Measurements from ENCODE around the gene APBB2. TPM values are rescaled to one million over a fixed set of nuclear protein-coding genes. Genes with fewer than 3 reads are reported as not detected.
A peak's percentile ranks its signal among the peaks of the same experiment; 100 is the strongest.

APBB2 gene
- total and polyA plus RNA-seq, 5 experiments from 2014 or later, result 0.44 to 1.9 TPM; not detected in 3

DNA sequence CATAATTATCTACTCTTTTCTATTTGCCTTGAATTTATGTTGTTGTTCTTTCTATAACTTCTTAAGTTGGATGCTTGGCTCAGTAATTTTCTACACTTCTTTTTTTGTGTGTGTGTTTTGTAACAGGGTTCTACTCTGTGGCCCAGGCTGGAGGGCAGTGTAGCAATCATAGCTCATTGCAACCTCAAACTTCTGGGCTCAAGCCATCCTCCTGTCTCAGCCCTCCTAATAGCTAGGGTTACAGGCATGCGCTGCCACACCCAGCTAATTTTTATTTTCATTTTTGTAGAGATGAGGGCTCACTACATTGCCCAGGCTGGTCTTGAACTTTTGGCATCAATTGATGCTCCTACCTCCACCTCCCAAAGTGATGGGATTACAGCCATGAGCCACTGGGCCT, 21.7 kb upstream of the APBB2 start:
- Mint-ChIP-seq H3K27me3 (peaks cover 0 to 8% (median 3%) of the 10 kb centered on the region in 5 donors), H3K27ac (no peak overlapping the region), H3K4me3 (no peak overlapping the region), H3K36me3 (no peaks in the 10 kb centered on the region), H3K9me3 (peaks cover 0 to 5% (median 0%) of the 10 kb centered on the region in 9 donors), H3K4me1 (no peaks in the 10 kb centered on the region)
- POLR2A ChIA-PET, result no interaction called here
- DNase-seq (no peak), ATAC-seq (no peak)

DNA sequence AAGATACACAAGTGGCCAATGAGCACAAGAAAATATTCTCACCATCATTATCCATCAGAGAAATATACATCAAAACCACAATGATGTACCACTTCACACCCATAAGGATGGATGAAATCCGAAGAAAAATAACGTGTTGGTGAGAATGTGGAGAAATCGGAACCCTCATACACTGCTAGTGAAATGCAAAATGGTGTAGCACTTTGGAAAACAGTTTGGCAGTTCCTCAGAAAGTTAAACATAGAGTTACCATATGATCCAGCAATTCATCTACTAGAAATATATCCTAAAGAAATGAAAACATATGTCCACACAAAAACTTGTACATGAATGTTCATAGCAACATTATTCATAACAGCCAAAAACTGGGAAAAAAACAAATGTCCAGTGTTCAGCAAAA, 18.5 kb upstream of the APBB2 start:
- DNase-seq, result no peak
- H3K9me3 Mint-ChIP-seq, result peaks cover 0 to 5% (median 0%) of the 10 kb centered on the region in 9 donors
- H3K27ac Mint-ChIP-seq, result peak overlapping the region in 1 of 10 donors; percentile 30
- H3K4me1 Mint-ChIP-seq, result no peaks in the 10 kb centered on the region
- ATAC-seq, result no peak
- H3K27me3 Mint-ChIP-seq, result peaks cover 3 to 14% (median 8%) of the 10 kb centered on the region in 5 donors
- no peak overlapping the region for H3K4me3 Mint-ChIP-seq
- no peaks in the 10 kb centered on the region for H3K36me3 Mint-ChIP-seq
- POLR2A ChIA-PET, result no interaction called here

DNA sequence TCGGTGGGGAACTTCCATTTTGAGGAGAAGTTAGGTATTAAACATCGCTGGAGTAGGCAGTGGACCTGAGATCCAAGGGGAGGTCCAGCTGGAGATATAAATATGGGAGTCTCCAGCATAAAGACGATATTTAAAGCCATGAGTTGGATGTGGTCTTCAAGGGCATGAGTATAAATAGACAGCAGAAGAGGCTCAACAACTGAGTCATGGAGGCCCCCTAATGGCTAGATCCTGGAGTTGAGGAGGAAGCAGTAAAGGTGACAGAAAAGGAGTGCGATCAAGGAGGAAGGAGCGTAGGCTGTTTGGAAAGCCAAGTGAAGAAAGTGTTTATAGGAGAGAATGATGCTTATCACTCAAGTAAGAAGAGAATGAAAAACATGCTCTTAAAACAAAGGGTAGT, 18.1 kb upstream of the APBB2 start:
- Mint-ChIP-seq H3K4me3 (no peak overlapping the region), H3K9me3 (peaks cover 0 to 5% (median 0%) of the 10 kb centered on the region in 9 donors), H3K36me3 (no peaks in the 10 kb centered on the region), H3K4me1 (no peaks in the 10 kb centered on the region), H3K27ac (no peak overlapping the region), H3K27me3 (peaks cover 5 to 18% (median 11%) of the 10 kb centered on the region in 5 donors)
- DNase-seq, result no peak
- ATAC-seq, result no peak
- POLR2A ChIA-PET, result no interaction called here

DNA sequence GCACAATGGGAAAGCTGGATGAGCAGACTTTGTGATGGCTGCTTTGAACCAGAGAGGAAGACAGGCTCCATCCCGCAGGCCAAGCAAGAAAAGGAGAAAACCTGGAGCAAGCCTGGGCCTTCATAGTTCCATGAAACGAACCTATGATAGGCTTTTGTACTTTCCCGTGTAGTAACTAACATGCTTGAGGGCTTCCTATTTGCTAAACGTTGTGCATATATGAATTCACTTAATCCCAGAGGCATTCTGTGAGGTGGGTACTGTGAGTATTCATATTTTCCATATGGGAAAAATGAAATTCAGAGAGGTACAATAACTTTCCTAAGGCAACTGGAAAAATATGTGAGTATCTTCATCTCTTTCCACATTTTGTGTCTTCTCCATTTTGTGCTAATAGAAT, 13.6 kb upstream of the APBB2 start:
- Mint-ChIP-seq H3K9me3 (peaks cover 0 to 5% (median 0%) of the 10 kb centered on the region in 9 donors), H3K4me3 (no peak overlapping the region), H3K27ac (no peak overlapping the region), H3K4me1 (no peaks in the 10 kb centered on the region), H3K36me3 (no peaks in the 10 kb centered on the region), H3K27me3 (peaks cover 9 to 21% (median 14%) of the 10 kb centered on the region in 5 donors)
- no peak for ATAC-seq
- POLR2A ChIA-PET, result no interaction called here
- no peak for DNase-seq

DNA sequence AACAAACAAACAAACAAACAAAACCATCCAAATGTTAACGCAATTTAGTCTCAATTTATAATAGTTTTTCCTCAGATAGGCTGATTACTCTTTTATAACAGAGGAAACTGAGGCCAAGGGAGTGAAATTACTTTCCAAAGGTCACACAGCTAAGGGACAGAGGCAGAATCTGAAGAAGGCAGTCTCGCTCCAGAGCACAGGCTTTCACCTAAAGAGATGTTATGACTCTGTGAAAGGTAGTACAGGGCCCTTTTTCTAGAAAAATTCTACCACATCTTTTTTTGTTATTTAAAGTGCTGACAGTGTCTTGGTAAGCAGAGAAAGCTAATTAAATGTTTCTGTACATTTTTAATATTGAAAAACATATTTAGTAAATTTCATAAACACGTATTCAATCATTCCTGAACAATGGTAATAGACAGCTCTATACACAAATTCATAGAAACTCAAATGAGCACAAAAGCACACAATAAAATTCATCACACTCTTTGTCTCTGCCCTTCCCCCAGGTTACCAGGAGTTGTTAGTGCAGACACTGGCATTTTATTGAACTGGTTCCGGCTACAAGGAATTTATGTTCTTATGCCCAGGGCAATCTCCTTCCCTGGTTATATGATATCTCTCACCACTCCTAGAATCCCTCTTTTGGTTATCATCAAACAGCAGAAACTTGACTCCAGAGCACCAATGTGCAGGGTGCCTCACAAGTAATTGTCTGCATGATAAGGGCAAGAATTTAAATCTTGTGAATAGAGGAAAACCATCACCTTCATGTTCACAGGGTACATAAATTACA, 7.7 kb upstream of the APBB2 start:
- POLR2A ChIA-PET, result no interaction called here
- H3K9me3 Mint-ChIP-seq, result peaks cover 0 to 3% (median 0%) of the 10 kb centered on the region in 9 donors
- ATAC-seq, result no peak

DNA sequence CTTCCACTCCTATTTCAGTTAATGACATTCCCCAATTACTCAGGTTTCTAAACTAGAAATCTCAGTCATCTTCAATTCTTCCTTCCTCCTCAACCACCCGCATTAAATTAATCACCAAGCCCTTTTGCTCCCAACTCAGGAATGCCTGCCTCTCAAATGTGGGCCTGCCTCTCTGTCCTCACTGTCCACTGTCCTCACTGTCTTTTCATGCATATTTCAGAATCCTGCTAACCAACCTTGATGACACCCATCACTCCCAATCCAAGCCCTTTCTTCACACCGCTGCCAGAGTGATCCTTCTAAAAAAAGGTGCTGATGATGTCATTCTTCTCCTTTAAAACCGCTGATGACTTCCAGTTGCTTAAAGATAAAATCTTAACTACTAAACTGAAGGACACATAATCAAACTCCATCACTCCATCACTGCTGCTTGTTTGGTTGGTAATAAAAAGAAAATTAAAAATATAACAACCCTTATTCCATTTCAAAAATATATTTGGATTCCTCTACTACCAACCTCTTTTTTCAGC, 5.1 kb upstream of the APBB2 start:
- ATAC-seq, result no peak
- Mint-ChIP-seq H3K9me3 (peaks cover 0 to 4% (median 0%) of the 10 kb centered on the region in 9 donors), H3K36me3 (peaks cover 0 to 4% (median 3%) of the 10 kb centered on the region in 3 donors), H3K4me3 (no peak overlapping the region), H3K27ac (no peak overlapping the region), H3K4me1 (peaks cover 8 to 22% (median 18%) of the 10 kb centered on the region in 4 donors), H3K27me3 (peaks cover 31 to 64% (median 45%) of the 10 kb centered on the region in 5 donors)
- no peak for DNase-seq
- POLR2A ChIA-PET, result no interaction called here

More for the DNA sequence above, 7.7 kb upstream of the APBB2 start:
- H3K27me3 Mint-ChIP-seq, result peaks cover 22 to 42% (median 24%) of the 10 kb centered on the region in 5 donors
- no peak for DNase-seq
- peaks cover 0 to under 1% (median 0%) of the 10 kb centered on the region in 3 donors for H3K36me3 Mint-ChIP-seq
- no peak overlapping the region for H3K4me3 Mint-ChIP-seq
- H3K27ac Mint-ChIP-seq, result no peak overlapping the region
- H3K4me1 Mint-ChIP-seq, result peaks cover 0 to under 1% (median under 1%) of the 10 kb centered on the region in 4 donors

DNA sequence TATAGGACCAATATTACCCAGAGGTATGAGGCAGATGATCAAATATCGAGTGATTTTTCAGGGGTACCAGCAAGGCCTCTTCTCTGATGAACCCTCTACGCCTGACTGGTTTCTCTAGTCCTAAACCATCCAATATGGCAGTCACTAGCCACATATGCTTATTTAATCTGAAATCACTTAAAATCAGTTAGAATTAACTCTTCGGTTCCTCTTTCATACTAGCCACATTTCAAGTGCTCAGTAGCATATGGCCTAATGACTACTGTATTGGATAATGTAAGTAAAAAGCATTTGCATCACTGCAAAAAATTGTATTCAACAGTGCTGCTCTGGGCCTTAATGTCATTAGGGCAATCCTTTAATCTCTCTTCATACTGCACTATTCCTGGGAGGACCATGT, 4.4 kb upstream of the APBB2 start:
- H3K4me1 Mint-ChIP-seq, result peaks cover 8 to 24% (median 19%) of the 10 kb centered on the region in 4 donors
- H3K27me3 Mint-ChIP-seq, result peaks cover 29 to 69% (median 47%) of the 10 kb centered on the region in 5 donors
- ATAC-seq, result no peak
- POLR2A ChIA-PET, result no interaction called here
- H3K4me3 Mint-ChIP-seq, result no peak overlapping the region
- H3K27ac Mint-ChIP-seq, result no peak overlapping the region
- peaks cover 0 to 4% (median 3%) of the 10 kb centered on the region in 3 donors for H3K36me3 Mint-ChIP-seq
- peaks cover 0 to 4% (median 0%) of the 10 kb centered on the region in 9 donors for H3K9me3 Mint-ChIP-seq
- DNase-seq, result no peak

DNA sequence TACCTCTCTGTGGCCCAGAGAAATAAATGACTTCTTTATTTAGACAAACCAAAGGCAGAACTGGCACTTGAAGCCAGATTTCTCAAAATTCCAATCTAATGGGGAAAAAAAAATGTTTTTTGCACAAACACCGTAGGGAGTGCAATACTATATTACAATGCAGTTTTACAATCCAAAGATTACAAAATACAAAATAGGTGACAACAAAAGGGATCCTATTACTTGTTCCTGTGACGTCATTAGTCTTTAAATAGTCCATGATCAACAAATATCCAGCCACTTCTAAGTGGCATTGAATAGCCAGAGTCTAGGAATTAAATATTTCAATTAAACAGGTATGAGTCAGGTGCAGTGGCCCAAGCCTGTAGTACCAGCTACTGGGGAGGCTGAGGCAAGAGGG, 3.0 kb upstream of the APBB2 start:
- Mint-ChIP-seq H3K4me3 (peak overlapping the region in 5 of 10 donors; percentile 38 to 85 (median 62)), H3K9me3 (peaks cover 0 to 4% (median 0%) of the 10 kb centered on the region in 9 donors), H3K27me3 (peaks cover 39 to 82% (median 59%) of the 10 kb centered on the region in 5 donors), H3K27ac (no peak overlapping the region), H3K36me3 (peaks cover 0 to 4% (median 3%) of the 10 kb centered on the region in 3 donors), H3K4me1 (peaks cover 8 to 31% (median 27%) of the 10 kb centered on the region in 4 donors)
- ATAC-seq, result no peak
- POLR2A ChIA-PET, result no interaction called here
- no peak for DNase-seq

DNA sequence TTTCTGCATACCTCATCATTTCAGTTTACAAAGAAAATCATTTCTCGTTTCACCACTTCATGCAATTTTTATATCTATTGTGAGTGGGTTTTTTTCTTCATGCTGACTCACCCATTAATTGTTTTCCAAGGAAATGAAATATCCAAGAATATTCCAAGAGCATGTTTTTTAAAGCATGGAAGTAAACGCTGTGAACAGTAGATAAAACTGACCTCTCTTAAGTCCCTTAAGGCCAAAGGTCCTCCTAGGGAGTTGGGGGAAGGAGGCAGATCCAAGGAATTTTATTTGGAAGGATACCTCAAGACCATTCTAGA, 2.6 kb upstream of the APBB2 start:
- Mint-ChIP-seq H3K4me1 (peaks cover 8 to 31% (median 27%) of the 10 kb centered on the region in 4 donors), H3K27ac (peak overlapping the region in 3 of 10 donors; percentile 20 to 68 (median 57)), H3K27me3 (peaks cover 41 to 86% (median 62%) of the 10 kb centered on the region in 5 donors), H3K36me3 (peaks cover 0 to 4% (median 3%) of the 10 kb centered on the region in 3 donors), H3K4me3 (peak overlapping the region; percentile 38 to 87 (median 72)), H3K9me3 (peaks cover 0 to 4% (median 0%) of the 10 kb centered on the region in 9 donors)
- ATAC-seq (no peak), DNase-seq (no peak)
- POLR2A ChIA-PET, result no interaction called here

DNA sequence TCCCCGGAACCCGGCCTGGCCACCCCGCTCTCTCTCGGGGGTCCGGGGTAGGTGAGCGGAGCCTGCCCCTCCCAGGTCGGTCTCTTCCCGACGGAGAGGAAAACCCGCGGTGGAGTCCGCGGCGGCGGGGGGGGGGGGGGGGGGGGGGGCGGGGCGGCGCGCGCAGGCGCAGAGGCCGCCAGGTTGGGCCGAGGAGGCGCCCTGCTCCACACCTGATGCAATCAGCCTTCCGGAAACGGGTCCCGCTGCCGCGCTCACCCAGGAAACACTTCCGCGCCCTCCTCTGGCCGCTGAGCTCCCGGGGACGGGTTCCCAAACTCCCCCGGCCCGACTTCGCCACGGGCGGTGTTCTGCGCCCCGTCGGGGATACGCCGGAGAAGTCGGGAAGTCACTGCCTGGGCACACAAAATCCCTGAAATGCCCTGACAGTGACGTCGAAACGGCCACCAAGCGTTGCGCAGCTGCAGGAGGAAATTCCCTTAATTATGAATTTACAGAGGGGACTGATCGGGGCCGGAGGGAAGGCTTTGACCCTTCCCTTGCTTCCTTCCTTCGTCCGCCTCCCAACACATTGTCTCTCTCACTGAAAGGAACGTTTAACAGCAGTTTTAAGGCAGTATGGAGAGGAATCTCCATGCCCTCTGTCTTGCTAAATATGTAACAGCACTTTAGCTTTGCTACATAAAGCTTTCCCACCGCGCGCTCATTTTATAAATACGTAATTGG, 2.1 kb upstream of the APBB2 start:
- Mint-ChIP-seq H3K27ac (peak overlapping the region in 6 of 10 donors; percentile 20 to 78 (median 66)), H3K4me3 (peak overlapping the region; percentile 62 to 87 (median 78)), H3K27me3 (peaks cover 45 to 91% (median 63%) of the 10 kb centered on the region in 5 donors), H3K36me3 (peaks cover 0 to 4% (median 3%) of the 10 kb centered on the region in 3 donors), H3K9me3 (peaks cover 0 to 4% (median 0%) of the 10 kb centered on the region in 9 donors), H3K4me1 (peaks cover 8 to 31% (median 27%) of the 10 kb centered on the region in 4 donors)
- ATAC-seq (peak; percentile 59 to 67), DNase-seq (peak in 5 of 10 donors; percentile 1 to 25 (median 11))
- POLR2A ChIA-PET, result no interaction called here

DNA sequence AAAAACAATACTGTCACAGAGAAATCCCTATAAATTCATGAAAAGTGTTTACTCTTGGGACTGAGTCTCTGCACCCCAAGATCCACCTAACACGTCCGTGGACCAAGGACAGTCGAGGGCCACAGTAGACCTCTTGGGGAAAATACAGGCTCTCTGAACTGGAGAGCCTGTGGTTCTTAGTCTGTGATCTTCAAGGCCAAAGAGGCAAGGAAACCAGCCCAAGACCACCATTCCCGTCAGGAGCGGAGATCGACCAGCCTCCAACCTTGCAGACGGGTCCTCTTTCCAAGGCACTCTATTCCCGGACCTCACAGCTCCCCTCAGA, 1.6 kb upstream of the APBB2 start:
- H3K9me3 Mint-ChIP-seq, result peaks cover 0 to 4% (median 0%) of the 10 kb centered on the region in 9 donors
- ATAC-seq, result no peak
- POLR2A ChIA-PET, result no interaction called here

DNA sequence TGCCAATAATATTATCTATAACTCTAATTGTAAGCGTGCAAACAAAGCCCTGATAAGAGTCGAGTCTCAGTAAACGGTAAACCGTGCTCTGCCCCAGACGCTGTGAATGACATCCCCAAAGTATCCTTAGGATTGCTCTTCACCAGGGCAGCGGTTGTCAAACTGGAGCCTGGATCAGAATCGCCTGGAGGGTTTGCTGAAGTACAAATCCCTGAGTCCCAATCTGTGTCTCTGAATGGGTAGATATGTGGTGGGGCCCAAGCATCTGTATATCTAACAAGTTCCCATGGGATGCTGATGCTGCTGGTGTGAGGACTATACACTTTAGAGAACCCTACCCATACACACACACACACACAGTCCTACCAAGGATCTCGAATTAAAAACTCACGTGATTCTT, 813 bp upstream of the APBB2 start:
- no peak for ATAC-seq
- Mint-ChIP-seq H3K4me3 (peak overlapping the region; percentile 4 to 84 (median 71)), H3K27ac (peak overlapping the region in 1 of 10 donors; percentile 13), H3K9me3 (peaks cover 0 to 4% (median 0%) of the 10 kb centered on the region in 9 donors), H3K4me1 (peaks cover 8 to 31% (median 27%) of the 10 kb centered on the region in 4 donors), H3K27me3 (peaks cover 36 to 81% (median 59%) of the 10 kb centered on the region in 5 donors), H3K36me3 (peaks cover 0 to 4% (median 3%) of the 10 kb centered on the region in 3 donors)
- no peak for DNase-seq
- POLR2A ChIA-PET, result no interaction called here

More for the DNA sequence above, 1.6 kb upstream of the APBB2 start:
- Mint-ChIP-seq H3K36me3 (peaks cover 0 to 4% (median 3%) of the 10 kb centered on the region in 3 donors), H3K4me3 (peak overlapping the region; percentile 68 to 84 (median 76)), H3K4me1 (peaks cover 8 to 31% (median 27%) of the 10 kb centered on the region in 4 donors), H3K27me3 (peaks cover 41 to 87% (median 60%) of the 10 kb centered on the region in 5 donors), H3K27ac (peak overlapping the region in 4 of 10 donors; percentile 29 to 78 (median 43))
- no peak for DNase-seq
